Lower lobe of right lung (tissue), 2 donors: ENCODE measurements around the gene MOBP. TPM values are rescaled to one million over a fixed set of nuclear protein-coding genes. Genes with fewer than 3 reads are reported as not detected.

Experiments
- ATAC-seq, 2 donors: fragments of 200-7000 bp; cut with Tn5 transposase; one replicate each; pipeline ENCODE4 v1.9.1; 2020 to 2022; ENCODE audit warnings: mild to moderate bottlenecking in 2 of 2, moderate library complexity in 2 of 2
- DNase-seq: peaks from one replicate; pipeline ENCODE4 v3.0.0-alpha.2; 2020
- H3K27ac ChIP-seq: fragments of 200-600 bp; one replicate; pipeline ENCODE4 v1.8.0; 2022
- H3K27me3 ChIP-seq: fragments of 200-600 bp; one replicate; pipeline ENCODE4 v1.8.0; 2022; ENCODE audit warnings: low read depth
- H3K36me3 ChIP-seq: fragments of 200-600 bp; one replicate; pipeline ENCODE4 v1.8.0; 2022; ENCODE audit warnings: mild to moderate bottlenecking
- H3K4me1 ChIP-seq: fragments of 200-600 bp; one replicate; pipeline ENCODE4 v1.8.0; 2022
- H3K4me3 ChIP-seq: fragments of 200-600 bp; one replicate; pipeline ENCODE4 v1.8.0; 2022; ENCODE audit warnings: mild to moderate bottlenecking
- H3K9me3 ChIP-seq: fragments of 200-600 bp; one replicate; pipeline ENCODE4 v1.8.0; 2022
- intact Hi-C: fragments of 100-400 bp; cut with DNase I; formaldehyde crosslinking; loops from one replicate; pipeline ENCODE4 v1.11.0; 2022
- total RNA-seq: library from RNA; stranded (reverse); fragmentation: NEBNext Ultra II Directional; extraction: Animal tissue kit (Norgen Biotek cat#: 25700); gene quantifications from one replicate; pipeline ENCODE4 v1.2.1, GENCODE V29; 2021
- TF ChIP-seq, protein P1 (sequence below): fragments of 200-600 bp; IDR thresholded peaks from one replicate; pipeline ENCODE4 v1.8.0; 2022; ENCODE audit warnings: antibody characterized with exemption, mild to moderate bottlenecking
- donor health status: DM: no; HTN: yes; CAD: no; lungs with severe emphysema.

Gene MOBP
- total RNA-seq, 1 donor from 2014 or later: 0.18 TPM

DNA sequence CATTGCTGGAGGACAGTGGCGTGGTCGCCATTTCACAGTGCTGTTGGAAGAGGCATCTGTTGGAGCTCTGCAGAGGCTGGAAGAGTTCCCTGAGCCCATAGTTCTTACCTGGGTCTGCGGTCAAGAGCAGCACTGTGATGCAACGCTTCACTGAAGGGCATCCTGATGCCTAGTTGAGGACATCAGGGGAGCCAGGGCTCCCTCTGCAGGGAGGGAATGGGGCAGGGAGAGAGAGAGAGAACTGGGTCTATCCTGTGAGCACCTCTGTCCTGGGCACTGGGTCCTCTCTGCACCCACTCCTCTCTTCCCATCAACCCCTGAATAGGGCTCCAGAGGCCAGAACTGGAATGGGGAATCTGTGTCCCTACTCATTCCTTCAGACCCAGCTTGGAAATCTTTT, 23.9 kb upstream of the MOBP start:
- Histone ChIP-seq H3K27me3 (no peaks in the 10 kb centered on the region), H3K36me3 (no peaks in the 10 kb centered on the region), H3K27ac (no peak overlapping the region), H3K4me1 (peaks cover 4% of the 10 kb centered on the region), H3K4me3 (no peak overlapping the region), H3K9me3 (no peaks in the 10 kb centered on the region)
- intact Hi-C loops: no loop called here
- DNase-seq: no peak
- ATAC-seq: peak in 1 of 2 donors; percentile 42
- TF ChIP-seq, protein P1, sequence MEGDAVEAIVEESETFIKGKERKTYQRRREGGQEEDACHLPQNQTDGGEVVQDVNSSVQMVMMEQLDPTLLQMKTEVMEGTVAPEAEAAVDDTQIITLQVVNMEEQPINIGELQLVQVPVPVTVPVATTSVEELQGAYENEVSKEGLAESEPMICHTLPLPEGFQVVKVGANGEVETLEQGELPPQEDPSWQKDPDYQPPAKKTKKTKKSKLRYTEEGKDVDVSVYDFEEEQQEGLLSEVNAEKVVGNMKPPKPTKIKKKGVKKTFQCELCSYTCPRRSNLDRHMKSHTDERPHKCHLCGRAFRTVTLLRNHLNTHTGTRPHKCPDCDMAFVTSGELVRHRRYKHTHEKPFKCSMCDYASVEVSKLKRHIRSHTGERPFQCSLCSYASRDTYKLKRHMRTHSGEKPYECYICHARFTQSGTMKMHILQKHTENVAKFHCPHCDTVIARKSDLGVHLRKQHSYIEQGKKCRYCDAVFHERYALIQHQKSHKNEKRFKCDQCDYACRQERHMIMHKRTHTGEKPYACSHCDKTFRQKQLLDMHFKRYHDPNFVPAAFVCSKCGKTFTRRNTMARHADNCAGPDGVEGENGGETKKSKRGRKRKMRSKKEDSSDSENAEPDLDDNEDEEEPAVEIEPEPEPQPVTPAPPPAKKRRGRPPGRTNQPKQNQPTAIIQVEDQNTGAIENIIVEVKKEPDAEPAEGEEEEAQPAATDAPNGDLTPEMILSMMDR: no peak

DNA sequence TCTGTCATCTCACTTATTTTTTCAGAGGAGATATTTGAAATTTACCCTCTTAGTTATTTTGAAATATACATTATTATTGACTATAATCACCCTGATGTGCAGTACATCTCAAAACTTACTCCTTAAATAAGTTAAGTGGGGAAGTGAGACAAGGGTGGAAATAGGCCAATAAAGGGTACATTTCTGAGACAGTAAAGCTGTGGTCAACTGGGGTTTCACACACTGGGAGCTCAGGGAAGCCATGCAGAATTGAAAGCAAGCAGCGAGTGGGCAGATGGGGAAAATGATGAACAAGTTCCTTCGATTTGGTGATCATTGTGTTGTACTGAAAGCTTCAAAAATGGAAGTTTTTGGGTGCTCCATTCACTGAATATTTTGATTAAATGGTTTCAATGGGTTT, 21.6 kb upstream of the MOBP start:
- no peak overlapping the region for H3K4me3 ChIP-seq
- no peaks in the 10 kb centered on the region for H3K27me3 ChIP-seq
- H3K9me3 ChIP-seq: no peaks in the 10 kb centered on the region
- TF ChIP-seq, protein P1: no peak
- no peaks in the 10 kb centered on the region for H3K36me3 ChIP-seq
- H3K4me1 ChIP-seq: peaks cover 4% of the 10 kb centered on the region
- H3K27ac ChIP-seq: no peak overlapping the region
- intact Hi-C loops: no loop called here
- no peak for DNase-seq
- no peak for ATAC-seq

DNA sequence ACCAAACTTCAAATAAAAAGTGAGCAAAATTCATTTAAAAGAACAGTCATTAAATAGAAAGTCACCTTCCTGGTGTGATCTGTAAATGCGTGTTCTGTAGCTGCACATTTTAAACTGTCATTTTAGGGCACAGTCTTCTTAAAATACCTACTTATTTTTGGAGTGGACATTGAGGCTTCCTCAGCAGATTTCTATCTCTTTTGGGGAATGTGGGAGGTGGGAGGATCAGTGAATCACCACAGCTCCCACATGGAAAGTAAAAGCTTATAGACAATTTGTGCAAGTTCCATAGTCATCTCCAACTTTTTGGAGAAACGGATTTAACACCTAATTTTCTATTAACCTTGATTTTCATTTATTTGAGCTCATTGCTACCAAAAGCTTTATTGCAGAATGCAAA, 21.0 kb upstream of the MOBP start:
- Histone ChIP-seq H3K36me3 (no peaks in the 10 kb centered on the region), H3K4me3 (no peak overlapping the region), H3K9me3 (no peaks in the 10 kb centered on the region), H3K27me3 (no peaks in the 10 kb centered on the region), H3K4me1 (peaks cover 4% of the 10 kb centered on the region), H3K27ac (no peak overlapping the region)
- ATAC-seq (no peak), DNase-seq (no peak)
- intact Hi-C loops: no loop called here
- TF ChIP-seq, protein P1: no peak

DNA sequence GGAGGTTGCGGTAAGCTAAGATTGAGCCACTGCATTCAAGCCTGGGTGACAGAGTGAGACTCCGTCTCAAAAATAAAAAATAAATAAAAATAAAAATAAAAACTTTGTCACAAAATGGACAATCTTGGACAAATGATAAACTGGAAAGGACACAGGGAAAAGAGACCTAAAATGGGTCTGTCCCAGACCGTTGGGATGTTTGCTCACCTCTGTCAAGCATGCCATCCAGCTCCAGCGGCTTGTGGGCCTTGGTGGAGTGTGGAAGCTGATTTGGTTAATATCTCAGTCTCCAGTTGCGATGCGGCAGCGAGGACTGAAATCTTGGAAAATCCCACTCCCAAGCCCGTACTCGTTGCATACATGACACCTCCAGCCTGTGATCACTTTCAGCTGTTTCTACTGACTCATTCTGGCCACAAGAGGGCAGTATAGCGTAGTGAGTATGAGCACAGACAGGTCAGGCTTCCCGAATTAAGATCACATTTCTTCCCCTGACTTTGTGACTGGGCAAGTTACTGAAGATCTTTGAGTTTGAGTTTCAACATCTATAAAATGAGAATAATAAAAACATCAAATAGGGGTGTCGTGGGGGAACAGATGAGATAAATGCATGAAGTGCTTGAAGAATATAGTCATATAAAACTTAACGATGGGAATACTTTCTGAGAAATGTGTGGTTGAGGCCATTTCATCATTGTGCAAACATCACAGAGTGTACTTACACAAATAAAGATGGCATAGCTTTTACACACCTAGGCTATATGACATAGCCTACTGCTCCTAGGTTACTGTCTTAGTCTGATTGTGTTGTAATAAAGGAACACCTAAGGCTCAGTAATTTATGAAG, 19.6 kb upstream of the MOBP start:
- Histone ChIP-seq H3K27me3 (no peaks in the 10 kb centered on the region), H3K4me1 (peaks cover 4% of the 10 kb centered on the region), H3K9me3 (no peaks in the 10 kb centered on the region), H3K4me3 (no peak overlapping the region), H3K27ac (no peak overlapping the region), H3K36me3 (no peaks in the 10 kb centered on the region)
- DNase-seq: no peak
- TF ChIP-seq, protein P1: peak; percentile 88
- ATAC-seq: peak; percentile 94 to 96
- intact Hi-C loops: no loop called here

DNA sequence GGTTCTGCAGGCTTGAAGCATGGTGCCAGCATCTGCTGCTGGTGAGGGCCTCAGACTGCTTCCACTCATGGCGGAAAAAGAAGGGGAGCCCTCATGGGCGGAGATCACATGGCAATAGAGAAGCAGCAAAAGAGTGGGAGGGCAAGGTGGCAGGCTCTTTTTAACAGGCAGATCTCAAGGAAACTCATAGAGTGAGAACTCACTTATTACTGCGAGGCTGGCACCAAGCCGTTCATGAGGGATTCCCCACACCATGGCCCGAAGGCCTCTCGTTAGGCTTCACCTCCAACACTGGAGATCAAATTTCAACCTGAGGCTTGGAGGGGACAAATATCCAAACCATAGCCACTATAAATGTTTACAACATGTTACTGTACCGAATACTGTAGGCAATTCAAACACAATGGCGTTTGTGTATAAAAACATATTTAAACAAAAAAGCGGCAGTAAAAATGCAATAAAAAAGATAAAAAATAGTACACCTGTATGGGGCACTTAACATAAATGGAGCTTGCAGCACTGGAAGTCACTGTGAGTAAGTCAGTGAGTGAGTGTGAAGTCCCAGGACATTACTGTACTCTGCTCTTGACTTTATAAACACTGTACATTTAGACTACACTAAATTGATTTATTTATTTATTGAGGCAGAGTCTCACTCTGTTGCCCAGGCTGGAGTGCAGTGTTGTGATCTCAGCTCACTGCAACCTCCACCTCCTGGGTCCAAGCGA, 18.8 kb upstream of the MOBP start:
- peaks cover 4% of the 10 kb centered on the region for H3K4me1 ChIP-seq
- no peaks in the 10 kb centered on the region for H3K36me3 ChIP-seq
- ATAC-seq (no peak), DNase-seq (no peak)
- intact Hi-C loops: no loop called here
- no peaks in the 10 kb centered on the region for H3K9me3 ChIP-seq
- no peak overlapping the region for H3K4me3 ChIP-seq
- TF ChIP-seq, protein P1: no peak
- H3K27ac ChIP-seq: no peak overlapping the region
- no peaks in the 10 kb centered on the region for H3K27me3 ChIP-seq
